Measurements from ENCODE around the gene CTSK.

The CTSK gene

DNA sequence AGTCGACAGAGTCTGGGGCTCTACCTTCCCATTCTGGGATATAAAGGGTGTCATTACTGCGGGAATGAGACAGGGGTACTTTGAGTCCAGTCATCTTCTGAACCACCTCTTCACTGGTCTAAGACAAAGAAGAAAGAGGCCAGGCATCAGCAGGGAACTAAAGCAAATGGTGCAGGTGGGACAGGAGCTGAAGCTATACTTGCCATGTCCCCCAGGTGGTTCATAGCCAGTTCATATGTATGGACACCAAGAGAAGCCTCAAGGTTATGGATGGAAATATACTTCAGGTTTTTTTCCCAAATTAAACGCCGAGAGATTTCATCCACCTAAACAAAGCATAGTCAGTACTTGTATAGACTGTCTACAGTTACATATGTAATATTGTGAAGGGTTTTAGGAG, 2.2 kb downstream of the CTSK start:
- H3K4me2 ChIP-seq (ENCODE audit: low read length) = no peak overlapping the region
- H3K4me3 ChIP-seq (ENCODE audit: low read length) = no peak overlapping the region

DNA sequence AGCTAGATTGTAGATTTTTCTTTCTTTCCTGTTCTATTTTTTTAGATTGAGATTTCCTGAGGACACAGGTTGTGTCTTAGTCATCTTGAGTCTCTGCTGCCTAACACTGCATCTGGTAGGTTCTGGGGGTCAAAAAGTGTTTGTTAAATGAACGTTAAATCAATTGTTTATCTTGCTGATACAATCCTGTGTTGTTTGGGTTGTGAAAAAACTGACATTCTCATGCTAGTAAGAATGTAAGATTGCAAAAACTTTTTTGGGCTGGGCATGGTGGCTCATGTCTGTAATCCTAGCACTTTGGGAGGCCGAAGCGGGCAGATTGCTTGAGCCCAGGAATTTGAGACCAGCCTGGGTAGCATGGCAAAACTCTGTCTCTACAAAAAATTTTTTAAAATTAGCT, 3.4 kb downstream of the CTSK start:
- Histone ChIP-seq H3K36me3 (replicated peaks; ENCODE audit: low read depth, low read length) (peaks cover 5% of the 10 kb centered on the region), H3K27me3 (ENCODE audit: low read depth, low read length) (no peaks in the 10 kb centered on the region), H4K20me1 (ENCODE audit: insufficient read depth, low read length) (no peaks in the 10 kb centered on the region), H2AFZ (ENCODE audit: low read depth, low read length) (no peak overlapping the region), H3K4me2 (ENCODE audit: low read length) (no peak overlapping the region), H3K79me2 (ENCODE audit: low read length) (no peaks in the 10 kb centered on the region), H3K4me1 (ENCODE audit: low read length) (no peaks in the 10 kb centered on the region), H3K9me3 (ENCODE audit: insufficient read depth, low read length) (no peaks in the 10 kb centered on the region), H3K9ac (ENCODE audit: low read length) (no peak overlapping the region), H3K27ac (ENCODE audit: low read length) (no peak overlapping the region), H3K4me3 (ENCODE audit: low read length) (no peak overlapping the region)
- TF ChIP-seq, protein P1, sequence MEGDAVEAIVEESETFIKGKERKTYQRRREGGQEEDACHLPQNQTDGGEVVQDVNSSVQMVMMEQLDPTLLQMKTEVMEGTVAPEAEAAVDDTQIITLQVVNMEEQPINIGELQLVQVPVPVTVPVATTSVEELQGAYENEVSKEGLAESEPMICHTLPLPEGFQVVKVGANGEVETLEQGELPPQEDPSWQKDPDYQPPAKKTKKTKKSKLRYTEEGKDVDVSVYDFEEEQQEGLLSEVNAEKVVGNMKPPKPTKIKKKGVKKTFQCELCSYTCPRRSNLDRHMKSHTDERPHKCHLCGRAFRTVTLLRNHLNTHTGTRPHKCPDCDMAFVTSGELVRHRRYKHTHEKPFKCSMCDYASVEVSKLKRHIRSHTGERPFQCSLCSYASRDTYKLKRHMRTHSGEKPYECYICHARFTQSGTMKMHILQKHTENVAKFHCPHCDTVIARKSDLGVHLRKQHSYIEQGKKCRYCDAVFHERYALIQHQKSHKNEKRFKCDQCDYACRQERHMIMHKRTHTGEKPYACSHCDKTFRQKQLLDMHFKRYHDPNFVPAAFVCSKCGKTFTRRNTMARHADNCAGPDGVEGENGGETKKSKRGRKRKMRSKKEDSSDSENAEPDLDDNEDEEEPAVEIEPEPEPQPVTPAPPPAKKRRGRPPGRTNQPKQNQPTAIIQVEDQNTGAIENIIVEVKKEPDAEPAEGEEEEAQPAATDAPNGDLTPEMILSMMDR (IDR thresholded peaks at IDR 0.05; ENCODE audit: low read depth, low read length) = no peak
- no peak for TF ChIP-seq EZH2phosphoT487 (IDR thresholded peaks at IDR 0.05; ENCODE audit: low read depth)

More for the DNA sequence above, 2.2 kb downstream of the CTSK start:
- H3K9me3 ChIP-seq (ENCODE audit: insufficient read depth, low read length) = no peaks in the 10 kb centered on the region
- no peaks in the 10 kb centered on the region for H3K79me2 ChIP-seq (ENCODE audit: low read length)
- H3K27me3 ChIP-seq (ENCODE audit: low read depth, low read length) = no peaks in the 10 kb centered on the region
- no peaks in the 10 kb centered on the region for H3K4me1 ChIP-seq (ENCODE audit: low read length)
- TF ChIP-seq, protein P1 (IDR thresholded peaks at IDR 0.05; ENCODE audit: low read depth, low read length) = no peak
- TF ChIP-seq EZH2phosphoT487 (IDR thresholded peaks at IDR 0.05; ENCODE audit: low read depth) = no peak
- H3K36me3 ChIP-seq (replicated peaks; ENCODE audit: low read depth, low read length) = peaks cover 12% of the 10 kb centered on the region
- no peak overlapping the region for H3K27ac ChIP-seq (ENCODE audit: low read length)
- H2AFZ ChIP-seq (ENCODE audit: low read depth, low read length) = no peak overlapping the region
- no peaks in the 10 kb centered on the region for H4K20me1 ChIP-seq (ENCODE audit: insufficient read depth, low read length)
- no peak overlapping the region for H3K9ac ChIP-seq (ENCODE audit: low read length)

DNA sequence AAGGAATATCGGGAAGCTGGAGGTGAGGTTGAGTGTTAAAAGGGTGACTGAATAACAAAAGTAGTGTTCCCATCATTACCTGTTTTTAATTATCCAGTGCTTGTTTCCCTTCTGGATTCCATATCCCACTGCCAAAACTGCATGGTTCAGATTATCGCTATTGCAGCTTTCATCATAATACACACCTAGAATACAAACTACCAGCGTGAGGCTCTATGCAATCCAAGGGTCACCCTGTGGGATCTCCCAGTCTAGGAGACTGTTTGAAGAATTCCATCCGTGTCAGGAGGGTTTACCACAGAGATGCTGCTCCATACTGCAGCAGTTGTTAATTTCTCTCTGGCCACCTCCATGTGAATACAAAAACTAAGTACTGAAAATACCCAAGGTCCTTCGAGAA, 9.0 kb downstream of the CTSK start:
- H2AFZ ChIP-seq (ENCODE audit: low read depth, low read length) = no peak overlapping the region
- H3K79me2 ChIP-seq (ENCODE audit: low read length) = no peaks in the 10 kb centered on the region
- H4K20me1 ChIP-seq (ENCODE audit: insufficient read depth, low read length) = no peaks in the 10 kb centered on the region
- H3K27me3 ChIP-seq (ENCODE audit: low read depth, low read length) = no peaks in the 10 kb centered on the region
- H3K36me3 ChIP-seq (replicated peaks; ENCODE audit: low read depth, low read length) = peaks cover 19% of the 10 kb centered on the region
- no peaks in the 10 kb centered on the region for H3K4me1 ChIP-seq (ENCODE audit: low read length)
- no peak for TF ChIP-seq EZH2phosphoT487 (IDR thresholded peaks at IDR 0.05; ENCODE audit: low read depth)
- TF ChIP-seq, protein P1 (IDR thresholded peaks at IDR 0.05; ENCODE audit: low read depth, low read length) = no peak
- no peak overlapping the region for H3K4me2 ChIP-seq (ENCODE audit: low read length)
- H3K4me3 ChIP-seq (ENCODE audit: low read length) = no peak overlapping the region
- H3K9ac ChIP-seq (ENCODE audit: low read length) = no peak overlapping the region
- H3K9me3 ChIP-seq (ENCODE audit: insufficient read depth, low read length) = no peaks in the 10 kb centered on the region
- no peak overlapping the region for H3K27ac ChIP-seq (ENCODE audit: low read length)

DNA sequence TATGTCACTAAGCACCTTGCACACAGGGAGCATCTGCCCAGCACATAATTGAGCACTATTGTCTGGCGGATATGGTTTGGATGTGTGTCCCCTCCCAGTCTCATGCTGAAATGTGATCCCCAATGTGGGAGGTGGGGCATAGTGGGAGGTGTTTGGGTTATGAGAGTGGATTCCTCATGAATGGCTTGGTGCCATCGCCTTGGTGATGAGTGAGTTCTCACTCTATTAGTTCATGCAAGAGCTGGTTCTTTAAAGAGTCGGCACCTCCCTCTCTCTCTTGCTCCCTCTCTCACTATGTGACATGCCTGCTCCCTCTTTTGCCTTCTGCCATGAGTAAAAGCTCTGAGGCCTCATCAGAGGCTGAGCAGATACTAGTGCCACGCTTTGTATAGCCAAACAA, 9.5 kb downstream of the CTSK start:
- TF ChIP-seq, protein P1 (IDR thresholded peaks at IDR 0.05; ENCODE audit: low read depth, low read length) = no peak
- no peak for TF ChIP-seq EZH2phosphoT487 (IDR thresholded peaks at IDR 0.05; ENCODE audit: low read depth)
- Histone ChIP-seq H3K36me3 (replicated peaks; ENCODE audit: low read depth, low read length) (peaks cover 22% of the 10 kb centered on the region), H3K9ac (ENCODE audit: low read length) (no peak overlapping the region), H4K20me1 (ENCODE audit: insufficient read depth, low read length) (no peaks in the 10 kb centered on the region), H3K27ac (ENCODE audit: low read length) (no peak overlapping the region), H3K4me3 (ENCODE audit: low read length) (no peak overlapping the region), H2AFZ (ENCODE audit: low read depth, low read length) (no peak overlapping the region), H3K9me3 (ENCODE audit: insufficient read depth, low read length) (no peaks in the 10 kb centered on the region), H3K4me2 (ENCODE audit: low read length) (no peak overlapping the region), H3K4me1 (ENCODE audit: low read length) (no peaks in the 10 kb centered on the region), H3K79me2 (ENCODE audit: low read length) (no peaks in the 10 kb centered on the region), H3K27me3 (ENCODE audit: low read depth, low read length) (no peaks in the 10 kb centered on the region)
